Measurements from ENCODE around the gene BOC. TPM values are rescaled to one million over a fixed set of nuclear protein-coding genes. Genes with fewer than 3 reads are reported as not detected.

BOC gene
- total RNA-seq, 1 experiment from 2014 or later, result 3.5 TPM

- Histone ChIP-seq H3K27me3 (ENCODE audit: insufficient read depth, low read length) (no peaks in the 10 kb centered on the region), H3K9me3 (ENCODE audit: control insufficient read depth, low read depth, low read length) (no peaks in the 10 kb centered on the region), H3K9ac (ENCODE audit: extremely low read depth, insufficient read length, low read length) (no peak overlapping the region), H3K23me2 (ENCODE audit: insufficient read length, low read depth, low read length, poor library complexity, severe bottlenecking) (no peaks in the 10 kb centered on the region), H3K18ac (ENCODE audit: insufficient read length, low read depth, low read length) (no peak overlapping the region), H4K5ac (ENCODE audit: insufficient read length, low read depth, low read length) (no peak overlapping the region), H2BK12ac (ENCODE audit: insufficient read length, low read depth, low read length) (no peak overlapping the region), H3K23ac (ENCODE audit: insufficient read length, low read depth, low read length) (no peak overlapping the region), H2BK20ac (ENCODE audit: low read depth, low read length, poor library complexity, severe bottlenecking) (no peak overlapping the region), H4K20me1 (ENCODE audit: control insufficient read depth, insufficient read depth, insufficient read length) (no peaks in the 10 kb centered on the region), H3K14ac (ENCODE audit: insufficient read depth, low read length) (no peak overlapping the region), H2BK15ac (ENCODE audit: low read depth, low read length) (no peak overlapping the region), H3K27ac (ENCODE audit: insufficient read length, low read depth, low read length) (no peak overlapping the region), H4K91ac (ENCODE audit: insufficient read length, low read depth, low read length) (no peak overlapping the region), H2BK120ac (ENCODE audit: low read depth, low read length, poor library complexity, severe bottlenecking) (no peak overlapping the region), H3K4ac (ENCODE audit: low read depth, low read length) (no peak overlapping the region), H3T11ph (ENCODE audit: low read length) (no peak overlapping the region), H3K79me2 (ENCODE audit: insufficient read depth, low read length) (no peaks in the 10 kb centered on the region), H2AK5ac (ENCODE audit: insufficient read length, low read length) (no peak overlapping the region), H2AFZ (ENCODE audit: low read length) (no peak overlapping the region), H4K8ac (replicated peaks; ENCODE audit: insufficient read length, low read depth, low read length) (no peak overlapping the region), H3K4me2 (ENCODE audit: insufficient read depth, insufficient read length, low read length) (no peak overlapping the region), H3K79me1 (ENCODE audit: insufficient read depth, low read depth, low read length, poor library complexity, severe bottlenecking) (no peaks in the 10 kb centered on the region), H3K56ac (ENCODE audit: insufficient read length, low read depth, low read length) (no peak overlapping the region), H3K4me1 (ENCODE audit: insufficient read depth, low read length) (peaks cover 13% of the 10 kb centered on the region), H2BK5ac (ENCODE audit: insufficient read length, low read length) (no peak overlapping the region)
- DNase-seq, result no peak
- no peaks in the 10 kb centered on the region for H3K27me3 Mint-ChIP-seq (ENCODE audit: low read depth)
- no CpG with 5 or more reads among the region's 2 CpGs for WGBS (ENCODE audit: extremely low coverage, insufficient read length, low lambda C conversion rate)
- H3K4me3 Mint-ChIP-seq, result no peak overlapping the region
- H3K36me3 Mint-ChIP-seq (ENCODE audit: insufficient read depth in 1 of 3, low read depth in 3 of 3), result peaks cover 0 to 17% (median 2%) of the 10 kb centered on the region in 3 experiments; a peak in 3 of 7 replicates
- peaks cover 60 to 71% of the 10 kb centered on the region in 2 experiments for H3K4me1 Mint-ChIP-seq
- no peak overlapping the region for H3K27ac Mint-ChIP-seq
- no peaks in the 10 kb centered on the region for H3K9me3 Mint-ChIP-seq
- no peak for TF ChIP-seq CTCF (conservative IDR thresholded peaks at IDR 0.05)
These were observed 50.9 kb downstream of the BOC start for GRCh38 chr3:113262304-113262665.
